ENCODE data around the gene CARNS1. TPM values are rescaled to one million over a fixed set of nuclear protein-coding genes. Genes with fewer than 3 reads are reported as not detected.
"Not testable (repeated sequence)": the region's sequence is repeated elsewhere in the genome, so short reads cannot be mapped to it uniquely, and the experiment has no call there.

Gene CARNS1
- total RNA-seq, 8 experiments from 2014 or later, result 0.16 to 2.1 (median 0.67) TPM

GRCh38 chr11:67421430-67422031, 6.1 kb downstream of the CARNS1 start:
- peak overlapping the region in 1 of 2 donors; percentile 6 for H3K27ac ChIP-seq
- ATAC-seq (replicated peaks in 6 of 8), result no peak

GRCh38 chr11:67422891-67423290, 7.4 kb downstream of the CARNS1 start:
- in situ Hi-C loops (cut with MboI; ENCODE audit: low pct_unique_long_range_greater_than_20kb in 2 of 9, low sequenced_read_pairs in 9 of 9, unreplicated experiment in 9 of 9), result no loop called here
- Histone ChIP-seq H3K4me1 (replicated peaks in 1 of 2) (peaks cover 8 to 10% of the 10 kb centered on the region in 2 donors), H3K4me3 (no peak overlapping the region), H3K27ac (no peak overlapping the region)
- WGBS, 10 experiments, result 48 to 100% (median 74%) methylated on average over 1 to 5 of the region's 6 CpGs; no CpG with 5 or more reads in 5 of the 10 experiments
- no peak for ATAC-seq (replicated peaks in 6 of 8)

More at GRCh38 chr11:67421430-67422031, 6.1 kb downstream of the CARNS1 start:
- H3K4me1 ChIP-seq (replicated peaks in 1 of 2), result peaks cover 5 to 6% of the 10 kb centered on the region in 2 donors
- in situ Hi-C loops (cut with MboI; ENCODE audit: low pct_unique_long_range_greater_than_20kb in 2 of 9, low sequenced_read_pairs in 9 of 9, unreplicated experiment in 9 of 9), result no loop called here
- WGBS, 10 experiments, result 7 to 100% (median 85%) methylated on average over 2 to 8 of the region's 22 CpGs; no CpG with 5 or more reads in 4 of the 10 experiments
- H3K4me3 ChIP-seq, result peak overlapping the region; percentile 34 to 48 (median 42)

DNA sequence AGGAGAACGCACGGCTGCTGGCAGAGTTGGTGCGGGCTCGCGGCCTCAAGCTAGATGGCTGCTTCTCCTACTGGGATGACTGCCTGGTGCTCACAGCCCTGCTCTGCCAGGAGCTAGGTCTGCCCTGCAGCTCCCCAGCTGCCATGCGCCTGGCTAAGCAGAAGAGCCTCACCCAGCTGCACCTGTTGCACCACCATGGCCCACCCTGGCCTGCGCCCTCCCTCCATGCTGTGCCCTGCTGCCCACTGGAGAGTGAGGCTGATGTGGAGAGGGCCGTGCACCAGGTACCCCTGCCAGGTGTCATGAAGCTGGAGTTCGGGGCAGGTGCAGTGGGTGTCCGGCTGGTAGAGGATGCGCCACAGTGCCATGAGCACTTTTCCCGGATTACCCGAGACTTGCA, 8.0 kb downstream of the CARNS1 start:
- Histone ChIP-seq H3K27ac (no peak overlapping the region), H3K4me1 (replicated peaks in 1 of 2) (peaks cover 8 to 10% of the 10 kb centered on the region in 2 donors), H3K4me3 (no peak overlapping the region)
- WGBS, 10 experiments, result 90% methylated on average over 3 of the region's 13 CpGs; no CpG with 5 or more reads in 9 of the 10 experiments
- ATAC-seq (replicated peaks in 6 of 8), result no peak
- in situ Hi-C loops (cut with MboI; ENCODE audit: low pct_unique_long_range_greater_than_20kb in 2 of 9, low sequenced_read_pairs in 9 of 9, unreplicated experiment in 9 of 9), result no loop called here

DNA sequence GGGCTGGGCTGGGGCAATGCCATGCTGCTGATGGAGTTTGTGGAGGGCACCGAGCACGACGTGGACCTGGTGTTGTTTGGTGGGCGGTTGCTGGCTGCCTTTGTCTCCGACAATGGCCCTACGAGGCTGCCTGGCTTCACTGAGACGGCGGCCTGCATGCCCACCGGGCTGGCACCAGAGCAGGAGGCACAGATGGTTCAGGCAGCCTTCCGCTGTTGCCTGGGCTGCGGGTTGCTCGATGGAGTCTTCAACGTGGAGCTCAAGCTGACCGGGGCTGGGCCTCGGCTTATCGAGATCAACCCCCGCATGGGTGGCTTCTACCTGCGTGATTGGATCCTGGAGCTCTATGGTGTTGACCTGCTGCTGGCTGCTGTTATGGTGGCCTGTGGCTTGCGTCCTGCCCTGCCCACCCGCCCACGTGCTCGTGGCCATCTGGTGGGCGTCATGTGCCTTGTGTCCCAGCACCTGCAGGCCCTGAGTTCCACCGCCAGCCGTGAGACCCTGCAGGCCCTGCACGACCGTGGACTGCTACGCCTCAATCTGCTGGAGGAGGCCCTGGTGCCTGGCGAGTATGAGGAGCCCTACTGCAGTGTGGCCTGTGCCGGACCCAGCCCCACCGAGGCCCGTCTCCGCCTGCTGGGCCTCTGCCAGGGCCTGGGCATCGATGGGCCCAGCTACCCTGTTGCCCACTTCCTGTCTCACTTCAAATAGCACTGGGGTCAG, 8.6 kb downstream of the CARNS1 start:
- no peak overlapping the region for H3K27ac ChIP-seq
- in situ Hi-C loops (cut with MboI; ENCODE audit: low pct_unique_long_range_greater_than_20kb in 2 of 9, low sequenced_read_pairs in 9 of 9, unreplicated experiment in 9 of 9), result no loop called here
- peaks cover 9 to 10% of the 10 kb centered on the region in 2 donors for H3K4me1 ChIP-seq (replicated peaks in 1 of 2)
- no peak overlapping the region for H3K4me3 ChIP-seq
- WGBS, 10 experiments, result 30 to 94% (median 80%) methylated on average over 2 to 6 of the region's 34 CpGs; no CpG with 5 or more reads in 7 of the 10 experiments
- no peak for ATAC-seq (replicated peaks in 6 of 8)

DNA sequence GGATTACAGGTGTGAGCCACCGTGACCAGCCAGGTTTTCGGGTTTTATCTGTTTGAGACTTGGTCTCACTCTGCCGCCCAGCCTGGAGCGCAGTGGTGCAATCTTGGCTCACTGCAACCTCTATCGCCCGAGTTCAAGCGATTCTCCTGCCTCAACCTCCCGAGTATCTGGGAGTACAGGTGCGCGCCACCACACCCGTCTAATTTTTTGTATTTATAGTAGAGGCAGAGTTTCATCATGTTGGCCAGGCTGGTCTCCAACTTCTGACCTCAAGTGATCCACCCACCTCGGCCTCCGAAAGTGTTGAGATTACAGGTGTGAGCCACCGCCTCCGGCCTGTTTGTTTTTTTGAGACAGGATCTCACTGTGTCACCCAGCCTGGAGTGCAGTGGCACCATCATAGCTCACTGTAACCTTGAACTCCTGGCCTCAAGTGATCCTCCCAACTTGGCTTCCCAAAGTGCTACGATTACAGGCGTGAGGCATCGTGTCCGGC, 11.9 kb downstream of the CARNS1 start:
- H3K4me1 ChIP-seq (replicated peaks in 1 of 2); ATAC-seq (replicated peaks in 6 of 8); in situ Hi-C loops (cut with MboI; ENCODE audit: low pct_unique_long_range_greater_than_20kb in 2 of 9, low sequenced_read_pairs in 9 of 9, unreplicated experiment in 9 of 9); H3K27ac ChIP-seq: not testable (repeated sequence)
- WGBS, 10 experiments, result 25 to 100% (median 74%) methylated on average over 1 to 5 of the region's 19 CpGs; no CpG with 5 or more reads in 6 of the 10 experiments
- peak overlapping the region; percentile 70 to 99 (median 88) for H3K4me3 ChIP-seq

- in situ Hi-C loops (cut with MboI; ENCODE audit: low pct_unique_long_range_greater_than_20kb in 2 of 9, low sequenced_read_pairs in 9 of 9, unreplicated experiment in 9 of 9), result no loop called here
- Histone ChIP-seq H3K4me3 (peak within 1 kb of the TSS; percentile 70 to 99 (median 88)), H3K27ac (peak within 1 kb of the TSS; percentile 85 to 89), H3K4me1 (replicated peaks in 1 of 2) (peaks cover 9 to 10% of the 10 kb centered on the region in 2 donors)
- 0 to 5% (median 0%) methylated on average over 3 to 18 of the region's 68 CpGs; no CpG with 5 or more reads in 3 of the 10 experiments for WGBS, 10 experiments
- peak; percentile 91 to 97 (median 92) for ATAC-seq (replicated peaks in 6 of 8)
Observed at GRCh38 chr11:67428052-67429001, 12.8 kb downstream of the CARNS1 start, which contains the start of gene RPS6KB2. TSS of gene RPS6KB2 (plus strand) at chr11:67428494. CDS start at chr11:67428546, 52 bp downstream.

DNA sequence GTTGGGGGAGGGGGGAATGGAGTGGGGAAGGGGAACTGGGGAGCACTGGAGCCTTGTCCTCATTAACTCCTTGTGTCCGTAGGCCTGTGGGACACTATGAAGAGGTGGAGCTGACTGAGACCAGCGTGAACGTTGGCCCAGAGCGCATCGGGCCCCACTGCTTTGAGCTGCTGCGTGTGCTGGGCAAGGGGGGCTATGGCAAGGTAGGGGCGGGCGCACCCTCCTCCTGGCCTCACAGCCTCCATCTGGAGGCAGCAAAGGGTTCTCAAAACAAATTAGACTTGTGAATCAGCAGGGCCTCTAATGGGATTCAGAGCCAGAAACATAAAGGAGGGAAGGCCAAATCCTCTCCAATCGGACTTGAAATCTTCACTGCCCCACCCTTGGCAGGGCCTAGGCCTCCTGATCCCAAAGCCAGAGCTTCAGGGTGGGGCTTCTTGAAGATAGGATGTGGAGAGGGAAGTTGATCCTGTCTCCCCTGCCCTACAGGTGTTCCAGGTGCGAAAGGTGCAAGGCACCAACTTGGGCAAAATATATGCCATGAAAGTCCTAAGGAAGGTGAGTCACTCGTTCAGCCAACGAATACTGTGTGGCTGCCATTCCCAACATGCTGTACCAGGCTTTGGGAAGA, 13.7 kb downstream of the CARNS1 start:
- 28 to 87% (median 63%) methylated on average over 1 to 7 of the region's 12 CpGs; no CpG with 5 or more reads in 2 of the 10 experiments for WGBS, 10 experiments
- in situ Hi-C loops (cut with MboI; ENCODE audit: low pct_unique_long_range_greater_than_20kb in 2 of 9, low sequenced_read_pairs in 9 of 9, unreplicated experiment in 9 of 9), result no loop called here
- Histone ChIP-seq H3K4me3 (peak overlapping the region; percentile 70 to 99 (median 88)), H3K27ac (peak overlapping the region; percentile 85 to 89), H3K4me1 (replicated peaks in 1 of 2) (peaks cover 9 to 10% of the 10 kb centered on the region in 2 donors)
- ATAC-seq (replicated peaks in 6 of 8), result peak in 2 of 8 experiments; percentile 4 to 12

GRCh38 chr11:67429722-67430121, 14.2 kb downstream of the CARNS1 start:
- 80 to 100% (median 92%) methylated on average over 1 to 6 of the region's 11 CpGs; no CpG with 5 or more reads in 1 of the 10 experiments for WGBS, 10 experiments
- in situ Hi-C loops (cut with MboI; ENCODE audit: low pct_unique_long_range_greater_than_20kb in 2 of 9, low sequenced_read_pairs in 9 of 9, unreplicated experiment in 9 of 9), result no loop called here
- ATAC-seq (replicated peaks in 6 of 8), result no peak
- H3K4me3 ChIP-seq, result peak overlapping the region in 2 of 5 donors; percentile 94 to 99
- H3K4me1 ChIP-seq (replicated peaks in 1 of 2), result peaks cover 9 to 10% of the 10 kb centered on the region in 2 donors
- H3K27ac ChIP-seq, result no peak overlapping the region

- H3K4me3 ChIP-seq, result no peak overlapping the region
- WGBS, 10 experiments, result 71 to 100% (median 91%) methylated on average over 2 to 14 of the region's 24 CpGs; no CpG with 5 or more reads in 2 of the 10 experiments
- H3K4me1 ChIP-seq (replicated peaks in 1 of 2), result peaks cover 9 to 10% of the 10 kb centered on the region in 2 donors
- no peak for ATAC-seq (replicated peaks in 6 of 8)
- in situ Hi-C loops (cut with MboI; ENCODE audit: low pct_unique_long_range_greater_than_20kb in 2 of 9, low sequenced_read_pairs in 9 of 9, unreplicated experiment in 9 of 9), result no loop called here
- no peak overlapping the region for H3K27ac ChIP-seq
Observed at GRCh38 chr11:67431346-67432249, 16.1 kb downstream of the CARNS1 start.

- no peak overlapping the region for H3K4me3 ChIP-seq
- no peak overlapping the region for H3K27ac ChIP-seq
- 40 to 100% (median 96%) methylated on average over 1 to 9 of the region's 22 CpGs; no CpG with 5 or more reads in 5 of the 10 experiments for whole genome bisulfite sequencing, 10 experiments
- ATAC-seq (replicated peaks in 6 of 8), result no peak
- H3K4me1 ChIP-seq (replicated peaks in 1 of 2), result peaks cover 5 to 6% of the 10 kb centered on the region in 2 donors
- in situ Hi-C loops (cut with MboI; ENCODE audit: low pct_unique_long_range_greater_than_20kb in 2 of 9, low sequenced_read_pairs in 9 of 9, unreplicated experiment in 9 of 9), result no loop called here
Observed at GRCh38 chr11:67432655-67433349, 17.3 kb downstream of the CARNS1 start.
